Left kidney (tissue), 8 donors: ENCODE data around the gene METAP2. TPM values are rescaled to one million over a fixed set of nuclear protein-coding genes. Genes with fewer than 3 reads are reported as not detected.
"Not testable (repeated sequence)": the region's sequence is repeated elsewhere in the genome, so short reads cannot be mapped to it uniquely, and the experiment has no call there.

ENCODE experiments used
- DNase-seq: peaks from one replicate; pipeline ENCODE4 v3.0.0-alpha.2; 2013
- long read RNA-seq, 8 donors: transcript quantifications; one replicate each; lab custom pipeline, GENCODE V29; 2026
- polyA plus RNA-seq: library from polyadenylated mRNA; unstranded; fragments of 120-200 nt; gene quantifications from one replicate; pipeline ENCODE4 v1.2.1, GENCODE V29; 2013; ENCODE audit not compliant: insufficient read length

Gene METAP2
- polyA plus RNA-seq = 171 TPM
- long read RNA-seq, donor 1, transcript METAP2-202 (11 exons, 3,601 nt) = major isoform, 15 of 117 reads
- long read RNA-seq, donor 1, partial matches to known transcripts = 99 of 117 reads
- long read RNA-seq, donor 1, other reads (novel, unspliced or antisense) = 0 of 117 reads
- long read RNA-seq, donor 2, transcript METAP2-202 (11 exons, 3,601 nt) = major isoform, 13 of 79 reads
- long read RNA-seq, donor 2, partial matches to known transcripts = 61 of 79 reads
- long read RNA-seq, donor 2, other reads (novel, unspliced or antisense) = 0 of 79 reads
- long read RNA-seq, donor 3, transcript METAP2-210 (11 exons, 1,874 nt) = minor isoform, 6 of 68 reads
- long read RNA-seq, donor 3, transcript METAP2-202 (11 exons, 3,601 nt) = major isoform, 22 of 68 reads
- long read RNA-seq, donor 3, partial matches to known transcripts = 40 of 68 reads
- long read RNA-seq, donor 3, other reads (novel, unspliced or antisense) = 0 of 68 reads
- long read RNA-seq, donor 4, partial matches to known transcripts = 18 of 21 reads
- long read RNA-seq, donor 4, other reads (novel, unspliced or antisense) = 0 of 21 reads
- long read RNA-seq, donor 5, transcript METAP2-210 (11 exons, 1,874 nt) = minor isoform, 8 of 73 reads
- long read RNA-seq, donor 5, transcript METAP2-202 (11 exons, 3,601 nt) = major isoform, 28 of 73 reads
- long read RNA-seq, donor 5, partial matches to known transcripts = 36 of 73 reads
- long read RNA-seq, donor 5, other reads (novel, unspliced or antisense) = 0 of 73 reads
- long read RNA-seq, donor 6, transcript METAP2-202 (11 exons, 3,601 nt) = major isoform, 15 of 86 reads
- long read RNA-seq, donor 6, partial matches to known transcripts = 66 of 86 reads
- long read RNA-seq, donor 6, other reads (novel, unspliced or antisense) = 0 of 86 reads
- long read RNA-seq, donor 7, transcript METAP2-202 (11 exons, 3,601 nt) = major isoform, 18 of 111 reads
- long read RNA-seq, donor 7, partial matches to known transcripts = 88 of 111 reads
- long read RNA-seq, donor 7, other reads (novel, unspliced or antisense) = 0 of 111 reads
- long read RNA-seq, donor 8, transcript METAP2-210 (11 exons, 1,874 nt) = minor isoform, 5 of 30 reads
- long read RNA-seq, donor 8, transcript METAP2-202 (11 exons, 3,601 nt) = major isoform, 8 of 30 reads
- long read RNA-seq, donor 8, partial matches to known transcripts = 17 of 30 reads
- long read RNA-seq, donor 8, other reads (novel, unspliced or antisense) = 0 of 30 reads

DNA sequence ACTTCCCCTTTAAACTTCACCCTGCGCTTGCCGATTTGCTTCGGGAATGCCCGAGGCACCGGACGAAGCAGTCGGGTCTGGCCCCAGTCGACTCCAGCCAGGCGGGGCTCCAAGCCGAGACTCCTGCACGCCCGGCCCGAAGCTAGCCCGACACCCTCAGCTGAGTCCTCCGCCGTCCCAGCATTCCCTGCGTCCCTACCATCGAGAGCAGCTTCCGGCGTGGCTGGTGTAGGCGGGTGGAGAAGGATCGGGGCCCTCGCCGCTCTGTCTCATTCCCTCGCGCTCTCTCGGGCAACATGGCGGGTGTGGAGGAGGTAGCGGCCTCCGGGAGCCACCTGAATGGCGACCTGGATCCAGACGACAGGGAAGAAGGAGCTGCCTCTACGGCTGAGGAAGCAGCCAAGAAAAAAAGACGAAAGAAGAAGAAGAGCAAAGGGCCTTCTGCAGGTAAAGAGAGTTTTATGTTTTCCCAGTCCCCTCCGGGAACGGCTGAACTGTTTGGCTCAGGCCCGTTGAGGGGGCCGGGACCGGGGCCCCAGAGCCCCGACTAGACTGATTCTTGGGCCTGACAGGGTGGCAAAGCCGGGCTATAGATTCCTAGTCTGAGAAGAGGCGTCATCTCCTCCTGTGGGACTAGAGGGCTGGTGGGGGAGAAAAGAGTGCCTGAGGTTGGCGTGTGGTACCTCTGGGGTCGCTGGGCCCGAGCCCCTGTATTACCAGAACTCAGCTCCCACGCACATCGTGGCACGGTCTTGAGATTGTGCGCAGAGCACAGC lies at the start of gene METAP2:
Gene METAP2, plus strand, starts transcription at position 269 of the 776 bp plus-strand sequence. Its CDS starts 28 bp downstream, at position 297.
- DNase-seq = peak; percentile 94

DNA sequence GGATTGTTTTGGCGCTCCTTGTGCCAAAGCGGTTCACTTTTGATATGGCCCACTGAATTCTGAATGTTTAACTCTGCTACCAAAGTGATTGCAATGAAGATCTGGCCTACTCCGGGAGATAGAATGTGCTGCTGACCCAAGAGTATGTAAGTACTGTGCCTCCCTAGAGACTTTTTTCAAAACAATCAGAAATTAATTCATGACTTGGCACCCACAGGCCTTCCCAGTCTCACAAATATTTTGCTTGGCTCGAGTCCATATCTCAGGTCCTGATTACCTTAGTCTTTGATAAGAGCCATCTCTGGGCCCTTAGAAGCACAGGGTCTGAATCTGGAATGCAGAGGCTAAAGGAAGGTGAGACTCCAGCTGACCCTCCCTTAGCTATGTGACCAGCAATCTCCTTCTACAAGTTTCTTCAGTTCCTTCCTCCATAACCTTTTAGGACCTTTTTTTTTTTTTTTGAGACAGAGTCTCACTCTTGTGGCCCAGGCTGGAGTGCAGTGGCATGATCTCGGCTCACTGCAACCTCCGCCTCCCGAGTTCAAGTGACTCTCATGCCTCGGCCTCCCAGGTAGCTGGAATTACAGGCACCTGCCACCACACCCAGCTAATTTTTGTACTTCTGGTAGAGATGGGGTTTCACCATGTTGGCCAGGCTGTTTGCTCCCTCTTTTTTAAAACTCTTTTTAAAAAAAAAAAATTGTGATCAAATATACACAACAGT lies 49.5 kb upstream of the METAP2 start:
- DNase-seq = no peak

DNA sequence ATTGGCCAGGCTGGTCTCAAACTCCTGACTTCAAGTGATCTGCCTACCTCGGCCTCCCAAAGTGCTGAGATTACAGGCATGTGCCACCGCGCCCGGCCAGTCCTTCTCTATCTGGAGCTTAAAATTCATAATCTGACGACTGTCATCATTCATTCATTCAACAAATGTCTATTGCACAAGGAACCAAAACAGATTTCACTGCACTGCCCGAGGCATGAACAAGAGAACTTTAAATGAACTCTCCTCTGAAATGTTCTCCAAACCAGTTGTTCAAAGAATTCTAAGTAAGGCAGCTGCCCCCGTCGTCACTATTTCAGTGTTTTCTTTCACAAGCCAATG lies 44.8 kb upstream of the METAP2 start:
- no peak for DNase-seq

GRCh38 chr12:95431120-95431519 lies 42.8 kb upstream of the METAP2 start:
- no peak for DNase-seq

GRCh38 chr12:95435355-95435754 lies 38.6 kb upstream of the METAP2 start:
- no peak for DNase-seq

DNA sequence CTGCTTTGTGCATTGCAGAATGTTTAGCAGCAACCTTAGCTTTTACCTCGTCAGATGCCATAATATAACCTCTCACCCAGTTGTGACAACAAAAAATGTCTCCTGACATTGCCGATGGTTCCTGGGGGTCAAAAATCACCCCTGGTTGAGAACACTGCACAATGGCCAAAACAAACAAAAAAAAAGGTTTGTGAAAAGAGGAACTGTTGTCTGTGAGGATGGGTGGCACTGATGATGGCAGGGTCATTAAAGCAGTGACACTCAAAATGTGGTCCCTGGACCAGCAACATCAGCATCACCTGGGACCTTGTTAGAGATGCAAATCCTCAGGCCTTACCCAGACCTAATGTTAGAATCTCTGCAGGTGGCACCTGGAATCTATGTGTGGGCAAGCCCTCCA lies 36.4 kb upstream of the METAP2 start:
- no peak for DNase-seq

DNA sequence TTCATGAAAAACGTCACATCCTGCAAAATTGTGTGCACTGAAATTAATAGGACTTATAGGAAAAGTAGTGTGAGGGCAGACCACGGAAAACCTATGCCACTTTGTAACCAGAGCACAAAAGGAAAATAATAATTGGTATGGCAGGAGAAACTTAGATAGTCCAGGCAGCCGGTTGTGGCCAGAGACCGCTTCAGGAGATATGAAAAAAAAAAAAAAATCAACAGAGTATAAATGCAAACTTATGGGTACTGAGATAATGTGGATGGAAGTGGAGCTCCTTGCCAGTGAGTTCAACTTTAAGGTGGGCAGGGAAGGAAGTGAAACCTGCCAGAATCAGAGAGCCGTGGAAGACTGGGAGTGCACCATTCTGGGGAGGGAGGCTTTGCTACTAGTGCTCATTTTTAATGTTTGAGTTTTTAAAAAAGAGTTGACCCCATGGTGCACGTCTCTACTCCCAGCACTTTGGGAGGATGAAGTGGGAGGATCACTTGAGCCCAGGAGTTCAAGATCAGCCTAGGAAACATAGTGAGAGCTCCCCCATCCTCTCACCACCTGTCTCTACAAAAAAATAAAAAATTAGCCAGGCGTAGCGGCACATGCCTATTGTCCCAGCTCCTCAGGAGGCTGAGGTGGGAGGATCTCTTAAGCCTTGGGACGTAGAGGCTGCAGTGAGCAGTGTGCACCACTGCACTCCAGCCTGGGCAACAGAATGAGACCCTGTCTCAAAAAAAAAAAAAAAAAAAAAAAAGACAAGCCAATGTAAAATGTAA lies 34.3 kb upstream of the METAP2 start:
- no peak for DNase-seq

GRCh38 chr12:95440401-95440800 lies 33.6 kb upstream of the METAP2 start:
- no peak for DNase-seq

- DNase-seq = no peak
These were observed 30.5 kb upstream of the METAP2 start for GRCh38 chr12:95443459-95443858.

DNA sequence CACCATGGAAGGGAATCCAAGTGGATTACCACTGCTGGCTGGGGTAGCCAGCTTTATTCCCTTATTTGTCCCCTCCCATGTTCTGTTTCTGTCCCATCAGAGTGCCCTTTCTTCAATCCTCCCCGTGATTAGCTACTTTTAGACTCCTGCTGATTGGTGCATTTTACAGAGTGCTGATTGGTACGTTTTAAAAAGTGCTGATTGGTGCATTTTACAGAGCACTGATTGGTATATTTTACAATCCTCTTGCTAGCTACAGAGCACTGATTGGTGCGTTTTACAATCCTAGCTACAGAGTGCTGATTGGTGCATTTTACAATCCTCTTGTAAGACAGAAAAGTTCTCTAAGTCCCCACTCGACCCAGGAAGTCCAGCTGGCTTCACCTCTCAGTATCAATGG lies 28.9 kb upstream of the METAP2 start:
- DNase-seq = not testable (repeated sequence)

DNA sequence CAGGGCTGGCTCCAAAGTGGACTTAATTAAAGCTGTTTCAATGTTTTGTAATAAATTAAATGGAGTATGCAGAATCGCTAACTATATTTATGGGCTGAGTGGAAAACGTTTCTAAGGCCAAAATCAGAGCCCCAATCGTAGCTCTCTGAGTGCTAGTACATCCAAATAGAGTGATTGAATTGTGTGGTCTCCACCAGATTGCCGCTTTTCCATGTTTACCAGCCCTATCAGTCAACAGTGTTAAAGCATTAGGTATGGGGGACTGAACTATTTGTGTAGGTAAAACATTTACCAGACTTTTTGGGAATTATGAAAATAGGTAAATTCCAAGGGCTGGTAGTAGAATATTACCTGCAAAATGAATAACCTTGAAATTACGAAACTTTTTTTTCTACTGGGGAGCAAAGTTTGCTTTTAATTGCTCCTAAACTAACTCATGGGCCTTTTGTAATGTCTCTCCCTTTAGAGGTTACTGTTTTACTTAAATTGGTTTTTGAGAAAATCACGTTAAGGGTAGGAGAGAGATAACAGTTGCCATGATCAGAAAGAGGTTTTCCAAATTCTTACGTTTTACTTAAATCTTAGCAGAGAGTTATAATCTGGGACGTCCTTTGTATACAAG lies 28.0 kb upstream of the METAP2 start:
- DNase-seq = no peak

DNA sequence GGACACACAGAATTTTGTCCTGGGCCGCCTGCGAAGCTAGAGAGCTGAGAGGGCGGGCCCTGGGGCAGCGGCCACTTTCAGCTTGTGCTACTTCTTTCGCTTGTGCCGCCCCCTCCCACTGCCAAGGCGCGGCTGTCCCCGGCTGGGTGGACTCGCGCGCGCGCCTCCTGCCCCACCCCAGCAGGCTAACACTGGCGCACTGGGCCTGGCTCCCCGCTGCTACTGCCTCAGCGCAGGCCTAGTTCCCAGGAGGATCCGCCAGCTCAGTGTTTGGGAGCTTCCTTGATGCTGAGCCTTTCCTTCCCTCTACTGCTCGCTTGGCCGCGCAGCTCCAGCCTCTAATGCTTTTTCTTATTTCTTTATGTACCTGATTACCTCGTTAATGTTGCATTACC lies 27.4 kb upstream of the METAP2 start:
- DNase-seq = peak; percentile 44

- not testable (repeated sequence) for DNase-seq
These were observed 24.3 kb upstream of the METAP2 start for GRCh38 chr12:95449656-95450055.

DNA sequence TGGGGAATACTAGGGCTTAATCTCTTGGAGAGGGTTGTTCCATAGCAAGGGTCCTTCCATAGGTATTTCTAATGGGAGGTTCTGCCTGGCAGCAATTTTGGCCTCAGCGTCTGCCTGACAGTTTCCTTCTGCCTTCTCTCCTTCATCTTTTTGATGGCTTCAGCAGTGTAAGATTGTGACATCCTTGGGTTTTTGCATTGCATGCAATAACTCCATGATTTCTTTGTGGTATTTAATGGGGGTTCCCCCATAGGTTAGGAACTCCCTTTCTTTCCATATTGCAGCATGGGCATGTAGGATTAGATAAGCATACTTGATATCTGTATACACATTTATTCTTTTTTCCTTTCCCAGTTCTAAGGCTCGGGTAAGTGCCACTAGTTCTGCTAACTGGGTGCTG lies 21.5 kb upstream of the METAP2 start:
- DNase-seq = not testable (repeated sequence)

DNA sequence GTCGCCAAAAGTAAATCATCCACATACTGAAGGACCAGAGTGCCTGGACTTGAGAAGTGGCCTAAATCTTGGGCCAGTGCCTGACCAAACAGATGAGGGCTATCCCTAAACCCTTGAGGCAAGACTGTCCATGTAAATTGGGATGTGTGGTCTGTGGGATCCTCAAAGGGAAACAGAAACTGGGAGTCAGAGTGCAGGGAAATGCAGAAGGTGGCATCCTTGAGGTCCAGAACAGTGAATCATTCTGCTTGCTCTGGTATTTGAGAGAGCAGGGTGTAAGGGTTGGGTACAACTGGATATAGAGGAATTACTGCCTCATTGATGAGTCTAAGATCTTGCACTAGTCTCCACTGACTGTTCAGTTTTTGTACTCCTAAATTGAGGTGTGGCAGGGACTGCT lies 20.1 kb upstream of the METAP2 start:
- DNase-seq = not testable (repeated sequence)

DNA sequence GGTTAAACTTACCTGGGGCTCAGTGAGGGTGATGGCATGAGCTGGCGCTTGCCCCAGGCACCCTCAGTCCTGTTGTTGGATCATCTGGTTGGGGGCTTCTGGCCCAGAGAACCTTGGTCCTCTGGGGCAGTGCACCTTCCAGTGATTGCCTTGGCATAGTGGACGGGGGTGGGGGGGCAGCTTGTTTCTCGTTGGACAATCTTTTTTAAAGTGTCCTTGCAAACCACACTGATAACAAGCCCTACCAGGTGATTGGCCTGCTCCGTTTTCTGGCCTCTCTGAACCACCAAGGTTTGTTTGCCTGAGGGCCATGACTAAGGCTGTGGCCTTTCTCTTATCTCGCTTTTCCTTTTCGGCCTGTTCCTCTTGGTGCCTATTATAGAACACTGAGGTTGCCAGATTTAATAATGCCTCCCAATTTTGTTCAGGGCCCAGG lies 19.2 kb upstream of the METAP2 start:
- DNase-seq = not testable (repeated sequence)

- not testable (repeated sequence) for DNase-seq
These were observed 16.3 kb upstream of the METAP2 start for GRCh38 chr12:95457605-95458004.

DNA sequence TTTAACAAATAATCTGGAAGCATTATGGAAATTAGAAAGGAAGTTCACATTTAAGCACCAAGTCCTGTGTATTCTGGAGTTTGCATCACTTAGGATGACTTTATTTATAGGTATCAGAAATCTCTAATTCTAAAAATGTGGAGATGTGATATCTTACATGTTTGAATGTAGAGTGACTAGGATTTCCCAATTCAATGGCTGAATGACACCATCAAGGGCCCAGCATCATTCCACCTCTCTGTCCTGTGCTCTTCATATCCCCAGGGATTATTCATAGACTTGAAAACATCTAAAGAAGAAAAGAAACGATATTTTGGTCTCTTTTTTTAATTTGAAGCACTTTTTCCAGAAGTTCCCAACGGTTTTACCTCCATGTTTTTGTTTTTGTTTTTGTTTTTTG lies 15.2 kb upstream of the METAP2 start:
- DNase-seq = no peak

GRCh38 chr12:95459310-95459709 lies 14.6 kb upstream of the METAP2 start:
- no peak for DNase-seq

GRCh38 chr12:95460105-95460504 lies 13.8 kb upstream of the METAP2 start:
- DNase-seq = no peak
